Lung (tissue), 12 donors: ENCODE results near the gene TUBGCP2. TPM values are rescaled to one million over a fixed set of nuclear protein-coding genes. Genes with fewer than 3 reads are reported as not detected.

Experiments used
- ATAC-seq: fragments of 200-7000 bp; cut with Tn5 transposase; one replicate; pipeline ENCODE4 v1.9.1; 2020; ENCODE audit warnings: moderate number of reproducible peaks; ENCODE audit not compliant: insufficient read depth, low FRiP score
- DNase-seq, 3 donors: peaks; one replicate each; pipeline ENCODE4 v3.0.0-alpha.2; 2013 to 2017
- H3K27ac ChIP-seq, 2 donors: one replicate each; pipeline ENCODE4 v1.5.1; 2013; ENCODE audit warnings: mild to moderate bottlenecking in 2 of 2, moderate library complexity in 2 of 2, control low read depth in 1 of 2, inconsistent platforms in 1 of 2, low read depth in 1 of 2, low read length in 1 of 2
- H3K27me3 ChIP-seq, 3 donors: one replicate each; pipeline ENCODE4 v1.5.1; 2013; ENCODE audit warnings: low read length in 2 of 3; ENCODE audit not compliant: control insufficient read depth in 3 of 3, insufficient read depth in 3 of 3
- H3K36me3 ChIP-seq, 4 donors: one replicate each; pipeline ENCODE4 v1.5.1; 2013; ENCODE audit warnings: low read length in 4 of 4, mild to moderate bottlenecking in 1 of 4, moderate library complexity in 1 of 4; ENCODE audit not compliant: control insufficient read depth in 4 of 4, insufficient read depth in 4 of 4
- H3K4me1 ChIP-seq, 5 donors: one replicate each; pipeline ENCODE4 v1.5.1; 2013; ENCODE audit warnings: low read length in 5 of 5, mild to moderate bottlenecking in 2 of 5, moderate library complexity in 1 of 5; ENCODE audit not compliant: control insufficient read depth in 5 of 5, insufficient read depth in 5 of 5
- H3K4me3 ChIP-seq: one replicate; pipeline ENCODE4 v1.5.1; 2013; ENCODE audit warnings: mild to moderate bottlenecking, control low read depth, moderate library complexity
- H3K9ac ChIP-seq, 2 donors: one replicate each; pipeline ENCODE4 v1.5.1; 2013; ENCODE audit warnings: low read length in 2 of 2, control low read depth in 1 of 2; ENCODE audit not compliant: insufficient read depth in 1 of 2
- H3K9me3 ChIP-seq, 4 donors: one replicate each; pipeline ENCODE4 v1.5.1; 2013; ENCODE audit warnings: low read length in 3 of 4, mild to moderate bottlenecking in 1 of 4, moderate library complexity in 1 of 4; ENCODE audit not compliant: control insufficient read depth in 4 of 4, insufficient read depth in 3 of 4
- CTCF ChIP-seq: IDR thresholded peaks from 2 replicates; pipeline ENCODE4 v1.5.1; 2012; ENCODE audit warnings: mild to moderate bottlenecking; ENCODE audit errors: control extremely low read depth, extremely low read depth
- WGBS, 2 donors: extraction: QIAGEN DNeasy Blood & Tissue Kit; methylation state at CpG; one replicate each; pipeline ENCODE4 v1.1.7; 2013; 5-methylcytosine and 5-hydroxymethylcytosine counted together
- polyA plus RNA-seq, 2 donors: library from polyadenylated mRNA; stranded (reverse); fragments of 200-250 nt; gene quantifications; one replicate each; pipeline ENCODE4 v1.2.1, GENCODE V29; 2013
- total RNA-seq, 2 donors: library from RNA; depleted of rRNA in 1 of 2; stranded (reverse); fragments of >200 nt in 1 of 2; gene quantifications; one replicate each; pipeline ENCODE4 v1.2.1, GENCODE V29; 2014 to 2021
- donor health status: control.
- donor health status: control.
- donor health status: Bipolar disorder and iron deficiency.
- donor health status: healthy.
- donor health status: DM: yes; HTN: yes; CAD: no.

Gene TUBGCP2
- total and polyA plus RNA-seq, 4 donors, result 39.2 to 66.2 (median 53.8) TPM

- no peak for TF ChIP-seq CTCF
- Histone ChIP-seq H3K36me3 (no peaks in the 10 kb centered on the region), H3K27ac (no peak overlapping the region), H3K4me1 (peaks cover 0 to 21% (median 4%) of the 10 kb centered on the region in 5 donors), H3K9me3 (peaks cover 0 to 17% (median 0%) of the 10 kb centered on the region in 4 donors), H3K9ac (no peak overlapping the region), H3K4me3 (peak overlapping the region; percentile 4), H3K27me3 (peaks cover 0 to 69% (median 43%) of the 10 kb centered on the region in 3 donors)
- peak; percentile 76 to 80 (median 76) for DNase-seq
- WGBS, 2 donors, result 2 to 3% methylated on average over 67 to 75 of the region's 75 CpGs
- ATAC-seq, result no peak
These were observed 26.8 kb upstream of the TUBGCP2 start for GRCh38 chr10:133335246-133336117.

DNA sequence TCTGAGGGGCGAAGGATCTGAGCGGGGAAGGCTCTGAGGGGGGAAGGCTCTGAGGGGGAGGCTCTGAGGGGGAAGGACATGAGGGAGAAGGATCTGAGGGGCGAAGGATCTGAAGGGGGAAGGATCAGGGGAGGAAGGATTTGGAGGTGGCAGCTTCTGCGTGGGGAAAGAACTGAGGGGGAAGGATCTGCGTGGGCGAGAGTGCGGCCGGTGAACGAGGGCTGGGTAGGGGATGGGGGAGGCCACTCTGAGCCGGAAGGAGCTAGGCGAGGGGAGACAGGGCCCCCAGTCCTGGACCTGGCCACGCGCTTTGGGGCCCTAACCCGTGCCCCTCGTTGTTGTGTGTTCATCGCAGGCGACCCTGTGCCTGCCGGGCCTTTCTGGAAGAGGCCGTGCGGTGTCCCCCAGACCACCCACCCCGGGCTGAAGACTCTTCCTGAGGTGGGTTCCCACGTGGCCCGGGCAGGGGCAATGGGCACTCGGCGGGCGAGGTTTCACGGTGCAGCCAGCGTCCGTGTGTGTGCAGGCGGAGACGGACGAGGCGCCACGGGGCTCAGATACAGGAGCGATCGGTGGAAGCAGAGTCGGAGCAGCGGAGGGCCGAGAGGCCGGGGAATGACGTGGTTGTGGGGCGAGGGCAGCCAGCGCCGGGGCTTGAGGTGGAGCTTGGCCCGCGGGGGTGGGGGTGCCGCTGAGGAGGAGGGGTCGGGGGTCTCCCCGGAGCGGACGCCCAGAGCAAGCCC, 26.0 kb upstream of the TUBGCP2 start:
- no peaks in the 10 kb centered on the region for H3K36me3 ChIP-seq
- ATAC-seq (no peak), DNase-seq (no peak)
- no peak for TF ChIP-seq CTCF
- 18 to 19% methylated on average over 44 to 51 of the region's 51 CpGs for whole genome bisulfite sequencing, 2 donors
- H3K27me3 ChIP-seq, result peaks cover 0 to 65% (median 43%) of the 10 kb centered on the region in 3 donors
- H3K9ac ChIP-seq, result no peak overlapping the region
- peaks cover 0 to 15% (median 0%) of the 10 kb centered on the region in 4 donors for H3K9me3 ChIP-seq
- H3K4me3 ChIP-seq, result peak overlapping the region; percentile 4
- H3K4me1 ChIP-seq, result peaks cover 0 to 21% (median 4%) of the 10 kb centered on the region in 5 donors
- H3K27ac ChIP-seq, result no peak overlapping the region

GRCh38 chr10:133332936-133333699, 24.4 kb upstream of the TUBGCP2 start:
- WGBS, 2 donors, result 79 to 81% methylated on average over 30 of the region's 30 CpGs
- peaks cover 4 to 74% (median 46%) of the 10 kb centered on the region in 3 donors for H3K27me3 ChIP-seq
- no peak overlapping the region for H3K4me3 ChIP-seq

More at GRCh38 chr10:133332936-133333699, 24.4 kb upstream of the TUBGCP2 start:
- peaks cover 0 to 8% (median 0%) of the 10 kb centered on the region in 4 donors for H3K9me3 ChIP-seq
- peaks cover 0 to 21% (median 4%) of the 10 kb centered on the region in 5 donors for H3K4me1 ChIP-seq
- DNase-seq (no peak), ATAC-seq (no peak)
- no peak overlapping the region for H3K9ac ChIP-seq
- H3K36me3 ChIP-seq, result no peaks in the 10 kb centered on the region
- no peak for TF ChIP-seq CTCF
- no peak overlapping the region for H3K27ac ChIP-seq
